NCI-H345 treated with DMSO at 0.1 percent for 48 hours (cell line): Measurements from ENCODE around the gene CTNS.

ENCODE experiments used
- DNase-seq: peaks from one replicate; lab custom pipeline; 2025; ENCODE audit not compliant: unreplicated experiment; lab: John Stamatoyannopoulos, UW

The CTNS gene

DNA sequence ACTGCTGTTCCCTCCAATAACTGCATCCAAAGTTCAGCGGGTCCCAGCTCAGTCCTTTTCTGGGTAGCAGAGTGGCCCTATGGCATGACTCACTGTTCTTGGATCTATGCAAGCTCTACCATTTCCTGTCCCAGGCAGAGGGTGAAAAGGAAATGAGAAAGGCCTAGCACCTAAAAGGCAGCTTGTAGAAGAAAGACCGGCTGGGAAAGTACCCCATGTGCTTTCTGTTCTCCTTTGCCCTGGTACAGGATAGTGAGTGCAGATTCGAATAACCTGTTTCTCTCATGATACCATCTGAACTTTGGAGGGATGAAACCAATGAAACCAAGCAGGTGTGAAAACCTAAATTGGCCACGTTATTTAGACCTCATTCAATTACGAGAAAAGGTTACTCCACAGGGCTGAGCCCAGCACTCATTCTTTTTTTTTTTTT lies 74.4 kb downstream of the CTNS start:
- no peak for DNase-seq
